K562 (cell line): ENCODE results near the gene GET4. TPM values are rescaled to one million over a fixed set of nuclear protein-coding genes. Genes with fewer than 3 reads are reported as not detected.

Experiments
- CHD4 ChIP-seq: fragments of 200-600 bp; sonication (generic); IDR thresholded peaks from 3 replicates; pipeline ENCODE4 v1.6.1; 2012; ENCODE audit warnings: low read depth, mild to moderate bottlenecking, mixed read lengths, low read length, inconsistent platforms; ENCODE audit not compliant: insufficient read depth, insufficient replicate concordance, poor library complexity, severe bottlenecking
- DACH1 ChIP-seq: fragments of 450-650 bp; IDR thresholded peaks from 2 replicates; pipeline ENCODE4 v1.6.1; 2018; ENCODE audit not compliant: partially characterized antibody
- DIDO1 ChIP-seq: fragments of 450-650 bp; IDR thresholded peaks from 2 replicates; pipeline ENCODE4 v1.6.1; 2016; ENCODE audit warnings: low read depth, missing biosample characterization, missing genetic modification characterization
- DPF2 ChIP-seq: fragments of 450-650 bp; IDR thresholded peaks from 2 replicates; pipeline ENCODE4 v1.6.1; 2016
- ETV1 ChIP-seq: fragments of 450-650 bp; conservative IDR thresholded peaks from 2 replicates; pipeline ENCODE4 v1.6.1; 2016; ENCODE audit warnings: missing genetic modification characterization, control low read depth, low read depth, missing compliant biosample characterization
- FOSL1 ChIP-seq: fragments of 200-800 bp; sonication (Bioruptor generic); conservative IDR thresholded peaks from 2 replicates; pipeline ENCODE4 v1.6.1; 2016; ENCODE audit warnings: missing genetic modification characterization, missing compliant biosample characterization
- GABPA ChIP-seq: fragments of 200-800 bp; sonication (Bioruptor generic); conservative IDR thresholded peaks from 2 replicates; pipeline ENCODE4 v1.6.1; 2016; ENCODE audit warnings: low read depth, missing genetic modification characterization, missing compliant biosample characterization
- HIVEP1 ChIP-seq: fragments of 250-450 bp; sonication (Bioruptor Pico); IDR thresholded peaks from 2 replicates; pipeline ENCODE4 v1.4.0; 2020; ENCODE audit warnings: mild to moderate bottlenecking
- HNRNPH1 ChIP-seq: fragments of 200-400 bp; formaldehyde crosslinking; optimal IDR thresholded peaks from 2 replicates; pipeline ENCODE3; 2017; ENCODE audit warnings: low read depth, mild to moderate bottlenecking, low read length, moderate library complexity
- ILK ChIP-seq: fragments of 450-650 bp; IDR thresholded peaks from 2 replicates; pipeline ENCODE4 v1.6.1; 2016; ENCODE audit warnings: missing genetic modification characterization, low read depth, mild to moderate bottlenecking, missing compliant biosample characterization, moderate library complexity, borderline replicate concordance
- KDM4B ChIP-seq, 2 experiments: fragments of 450-650 bp in 1 of 2; sonication (generic) in 1 of 2; IDR thresholded peaks; 2 replicates each; pipeline ENCODE4 v1.6.1; 2016 to 2017; ENCODE audit warnings: borderline replicate concordance in 2 of 2, antibody characterized with exemption in 1 of 2, low read depth in 1 of 2, mild to moderate bottlenecking in 1 of 2
- NCOR1 ChIP-seq: fragments of 450-650 bp; IDR thresholded peaks from 2 replicates; pipeline ENCODE4 v1.6.1; 2016; ENCODE audit warnings: mild to moderate bottlenecking, moderate library complexity
- NFRKB ChIP-seq: fragments of 450-650 bp; IDR thresholded peaks from 2 replicates; pipeline ENCODE4 v1.6.1; 2016; ENCODE audit warnings: low read depth
- PHB ChIP-seq: fragments of 250-450 bp; sonication (Bioruptor Pico); IDR thresholded peaks from 2 replicates; pipeline ENCODE4 v1.5.0; 2021
- SIN3A ChIP-seq, 2 experiments: fragments of 150-350 bp in 1 of 2; IDR thresholded peaks; 2 replicates each; pipeline ENCODE4 v1.6.1; 2011 to 2016; ENCODE audit warnings: borderline replicate concordance in 2 of 2, low read depth in 2 of 2, low read length in 2 of 2, mild to moderate bottlenecking in 2 of 2, moderate library complexity in 2 of 2; ENCODE audit not compliant: control insufficient read depth in 1 of 2
- SMARCB1 ChIP-seq: IDR thresholded peaks from 2 replicates; pipeline ENCODE4 v1.6.1; 2011; ENCODE audit warnings: improper control_type of control experiment, low read depth; ENCODE audit not compliant: insufficient read length
- SREBF2 ChIP-seq: sonication (generic); formaldehyde crosslinking; IDR thresholded peaks from 2 replicates; pipeline ENCODE4 v1.4.0; 2020; ENCODE audit warnings: mild to moderate bottlenecking, missing genetic modification reagents
- SRSF3 ChIP-seq: fragments of 200-400 bp; formaldehyde crosslinking; IDR thresholded peaks from 2 replicates; pipeline ENCODE4 v1.6.1; 2016; ENCODE audit warnings: mild to moderate bottlenecking, low read length, moderate library complexity; ENCODE audit not compliant: insufficient read depth
- TBL1XR1 ChIP-seq, 2 experiments: IDR thresholded peaks; 2 replicates each; pipeline ENCODE4 v1.6.1; 2012; ENCODE audit warnings: improper control_type of control experiment in 2 of 2, low read length in 2 of 2, mild to moderate bottlenecking in 1 of 2
- TOE1 ChIP-seq, 2 experiments: fragments of 450-650 bp in 1 of 2; sonication (generic) in 1 of 2; formaldehyde crosslinking in 1 of 2; IDR thresholded peaks; 2 replicates each; pipeline versions ENCODE4 v1.7.1 to v1.8.0; 2016 to 2022; ENCODE audit warnings: borderline replicate concordance in 2 of 2, mild to moderate bottlenecking in 2 of 2, antibody characterized with exemption in 1 of 2, inconsistent platforms in 1 of 2, low read depth in 1 of 2, missing genetic modification reagents in 1 of 2, moderate library complexity in 1 of 2
- ZBED1 ChIP-seq: IDR thresholded peaks from 2 replicates; pipeline ENCODE4 v1.6.1; 2014
- ZNF197 ChIP-seq: fragments of 200-800 bp; sonication (Bioruptor generic); IDR thresholded peaks from 2 replicates; pipeline ENCODE4 v1.6.1; 2016; ENCODE audit warnings: low read depth, missing genetic modification characterization, missing compliant biosample characterization
- polyA plus RNA-seq, 8 experiments: library from polyadenylated mRNA; depleted of rRNA in 4 of 8; stranded (reverse) in 5 of 8; unstranded in 3 of 8; fragments of >200 nt; fragmentation: Nextera tagmentation in 2 of 8; fragmentation: Illumina TruSeq in 1 of 8; extraction: Ambion mirVana in 2 of 8; extraction: Trizol in 1 of 8; gene quantifications; 2 replicates each; pipeline versions ENCODE4 v1.2.1 to v1.2.3, GENCODE V29; 2011 to 2014; ENCODE audit warnings: inconsistent platforms in 1 of 8, missing spikeins in 1 of 8
- total RNA-seq, 7 experiments: library from RNA; depleted of rRNA in 6 of 7; stranded (reverse); fragments of >200 nt in 6 of 7; fragmentation: Illumina TruSeq in 2 of 7; extraction: Trizol in 2 of 7; gene quantifications; 2 replicates each; pipeline versions ENCODE4 v1.2.1 to v1.2.3, GENCODE V29; 2011 to 2021; ENCODE audit warnings: low replicate concordance in 1 of 7
- TF ChIP-seq, protein P1 (sequence below): sonication (generic); formaldehyde crosslinking; IDR thresholded peaks from 2 replicates; pipeline ENCODE4 v1.8.1; 2023; ENCODE audit warnings: mild to moderate bottlenecking, missing genetic modification reagents
- TF ChIP-seq, protein P2 (sequence below): fragments of 250-450 bp; sonication (Bioruptor Pico); IDR thresholded peaks from 2 replicates; pipeline ENCODE4 v1.8.0; 2021; ENCODE audit warnings: mild to moderate bottlenecking, moderate library complexity
- TF ChIP-seq, protein P3 (sequence below): fragments of 250-450 bp; sonication (Bioruptor Pico); IDR thresholded peaks from 2 replicates; pipeline ENCODE4 v1.4.0; 2020; ENCODE audit warnings: borderline replicate concordance

The GET4 gene
- total and polyA plus RNA-seq, 9 of the 15 experiments (the other 6 are each of a cell fraction or from before 2014, with no cell fraction given), result 0.99 to 122 (median 40.4) TPM

DNA sequence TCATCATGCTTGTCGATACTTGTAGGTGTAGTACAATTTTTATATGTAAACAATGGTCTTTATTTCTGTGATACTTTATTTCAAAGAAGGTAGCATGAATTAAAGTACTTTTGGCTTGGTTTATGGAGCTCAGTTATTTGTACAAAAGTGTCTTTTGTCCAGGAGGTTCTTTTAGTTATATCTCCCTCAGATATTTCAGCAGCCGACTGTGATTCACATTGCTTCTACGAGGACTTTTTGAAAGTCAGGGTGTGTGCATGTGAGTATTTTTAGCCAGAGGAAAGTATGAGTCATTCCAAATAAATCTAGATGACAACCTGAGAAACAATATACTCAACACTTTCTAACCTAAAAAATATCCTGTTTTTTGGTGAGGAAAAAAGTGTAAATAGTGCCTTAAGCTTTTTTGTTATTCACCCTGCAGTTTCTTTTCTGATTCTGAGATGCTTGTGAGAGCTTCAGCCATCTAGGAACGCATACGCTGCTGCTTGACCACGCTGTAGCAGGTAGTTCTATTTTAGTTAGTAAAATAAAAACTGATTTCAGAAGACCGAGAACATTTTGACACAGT lies 44.7 kb upstream of the GET4 start (continued):
- TF ChIP-seq TOE1 (IDR thresholded peaks at IDR 0.05; ENCODE audit: borderline replicate concordance) (no peak), TOE1 (CRISPR knock-in tag; IDR thresholded peaks at IDR 0.05; ENCODE audit: borderline replicate concordance, low read depth) (no peak), CHD4 (no peak), DPF2 (peak; percentile 94), TBL1XR1 (IDR thresholded peaks at IDR 0.05; ENCODE audit: low read length in 2 of 2) (peak in 1 of 2 experiments; percentile 36; a peak in 1 of 4 replicates), ETV1 (no peak), NFRKB (no peak), DIDO1 (tag) (no peak), PHB (CRISPR knock-in tag) (no peak), DACH1 (no peak), ZNF197 (CRISPR knock-in tag) (no peak), ILK (tag) (no peak), SRSF3 (no peak), FOSL1 (tag) (peak; percentile 99), GABPA (tag) (no peak; the same call in 1 of the 2 replicates), HNRNPH1 (no peak), SREBF2 (CRISPR knock-in tag) (no peak), KDM4B (IDR thresholded peaks at IDR 0.05; ENCODE audit: borderline replicate concordance in 2 of 2, low read depth in 1 of 2) (no peak), SIN3A (IDR thresholded peaks at IDR 0.05; ENCODE audit: borderline replicate concordance in 2 of 2, control insufficient read depth in 1 of 2, low read depth in 2 of 2, low read length in 2 of 2) (no peak), SMARCB1 (no peak), ZBED1 (no peak), NCOR1 (peak; percentile 46; the same call in 1 of the 2 replicates), HIVEP1 (CRISPR knock-in tag) (no peak)
- TF ChIP-seq, protein P1, sequence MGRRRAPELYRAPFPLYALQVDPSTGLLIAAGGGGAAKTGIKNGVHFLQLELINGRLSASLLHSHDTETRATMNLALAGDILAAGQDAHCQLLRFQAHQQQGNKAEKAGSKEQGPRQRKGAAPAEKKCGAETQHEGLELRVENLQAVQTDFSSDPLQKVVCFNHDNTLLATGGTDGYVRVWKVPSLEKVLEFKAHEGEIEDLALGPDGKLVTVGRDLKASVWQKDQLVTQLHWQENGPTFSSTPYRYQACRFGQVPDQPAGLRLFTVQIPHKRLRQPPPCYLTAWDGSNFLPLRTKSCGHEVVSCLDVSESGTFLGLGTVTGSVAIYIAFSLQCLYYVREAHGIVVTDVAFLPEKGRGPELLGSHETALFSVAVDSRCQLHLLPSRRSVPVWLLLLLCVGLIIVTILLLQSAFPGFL, result no peak
- TF ChIP-seq, protein P2, sequence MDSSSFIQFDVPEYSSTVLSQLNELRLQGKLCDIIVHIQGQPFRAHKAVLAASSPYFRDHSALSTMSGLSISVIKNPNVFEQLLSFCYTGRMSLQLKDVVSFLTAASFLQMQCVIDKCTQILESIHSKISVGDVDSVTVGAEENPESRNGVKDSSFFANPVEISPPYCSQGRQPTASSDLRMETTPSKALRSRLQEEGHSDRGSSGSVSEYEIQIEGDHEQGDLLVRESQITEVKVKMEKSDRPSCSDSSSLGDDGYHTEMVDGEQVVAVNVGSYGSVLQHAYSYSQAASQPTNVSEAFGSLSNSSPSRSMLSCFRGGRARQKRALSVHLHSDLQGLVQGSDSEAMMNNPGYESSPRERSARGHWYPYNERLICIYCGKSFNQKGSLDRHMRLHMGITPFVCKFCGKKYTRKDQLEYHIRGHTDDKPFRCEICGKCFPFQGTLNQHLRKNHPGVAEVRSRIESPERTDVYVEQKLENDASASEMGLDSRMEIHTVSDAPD, result no peak
- TF ChIP-seq, protein P3, sequence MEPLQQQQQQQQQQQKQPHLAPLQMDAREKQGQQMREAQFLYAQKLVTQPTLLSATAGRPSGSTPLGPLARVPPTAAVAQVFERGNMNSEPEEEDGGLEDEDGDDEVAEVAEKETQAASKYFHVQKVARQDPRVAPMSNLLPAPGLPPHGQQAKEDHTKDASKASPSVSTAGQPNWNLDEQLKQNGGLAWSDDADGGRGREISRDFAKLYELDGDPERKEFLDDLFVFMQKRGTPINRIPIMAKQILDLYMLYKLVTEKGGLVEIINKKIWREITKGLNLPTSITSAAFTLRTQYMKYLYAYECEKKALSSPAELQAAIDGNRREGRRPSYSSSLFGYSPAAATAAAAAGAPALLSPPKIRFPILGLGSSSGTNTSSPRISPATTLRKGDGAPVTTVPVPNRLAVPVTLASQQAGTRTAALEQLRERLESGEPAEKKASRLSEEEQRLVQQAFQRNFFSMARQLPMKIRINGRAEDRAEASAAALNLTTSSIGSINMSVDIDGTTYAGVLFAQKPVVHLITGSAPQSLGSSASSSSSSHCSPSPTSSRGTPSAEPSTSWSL (CRISPR knock-in tag), result no peak
